Endothelial cell of umbilical vein (primary cell): Measurements from ENCODE around the gene HES6.

ENCODE experiments used
- CTCF ChIP-seq, 2 donors: IDR thresholded peaks; 1 replicate in 1 of 2; 2 replicates in 1 of 2; pipeline ENCODE4 v1.5.1; 2011; ENCODE audit warnings: low read length in 2 of 2, mild to moderate bottlenecking in 2 of 2, moderate library complexity in 2 of 2, control low read depth in 1 of 2, inconsistent platforms in 1 of 2, low read depth in 1 of 2; ENCODE audit not compliant: insufficient read depth in 1 of 2; ENCODE audit errors: extremely low read depth in 1 of 2
- EZH2 ChIP-seq: IDR thresholded peaks from 2 replicates; pipeline ENCODE4 v1.6.1; 2012; ENCODE audit warnings: borderline replicate concordance, low read depth, mild to moderate bottlenecking, moderate library complexity, low read length, inconsistent platforms; ENCODE audit not compliant: severe bottlenecking
- FOS ChIP-seq: IDR thresholded peaks from 2 replicates; pipeline ENCODE4 v1.6.1; 2011; ENCODE audit warnings: mild to moderate bottlenecking, low read length, moderate library complexity, borderline replicate concordance; ENCODE audit not compliant: insufficient read depth
- GATA2 ChIP-seq: IDR thresholded peaks from 2 replicates; pipeline ENCODE4 v1.7.0; 2011; ENCODE audit warnings: low read depth, mild to moderate bottlenecking, moderate library complexity, mixed read lengths, low read length; ENCODE audit not compliant: insufficient read length, insufficient read depth
- JUN ChIP-seq: IDR thresholded peaks from 2 replicates; pipeline ENCODE4 v1.6.1; 2011; ENCODE audit warnings: borderline replicate concordance, low read depth; ENCODE audit not compliant: insufficient read length, insufficient read depth
- MYC ChIP-seq: IDR thresholded peaks from one replicate; pipeline ENCODE4 v1.6.1; 2011; ENCODE audit warnings: mild to moderate bottlenecking, low read depth, low read length
- POLR2A ChIP-seq: IDR thresholded peaks from 2 replicates; pipeline ENCODE4 v1.6.1; 2012; ENCODE audit warnings: low read depth, mild to moderate bottlenecking, control low read depth, low read length
- POLR2AphosphoS5 ChIP-seq: IDR thresholded peaks from 2 replicates; pipeline ENCODE4 v1.6.1; 2012; ENCODE audit warnings: low read depth, mild to moderate bottlenecking, control low read depth, low read length, moderate library complexity; ENCODE audit not compliant: insufficient read depth
- TF ChIP-seq, protein P1 (sequence below): IDR thresholded peaks from 2 replicates; pipeline ENCODE4 v1.6.1; 2011; ENCODE audit not compliant: insufficient read depth, insufficient read length

GRCh38 chr2:238228700-238229099 is 11.1 kb downstream of the HES6 start:
- TF ChIP-seq MYC (no peak), CTCF (IDR thresholded peaks at IDR 0.05; ENCODE audit: extremely low read depth in 1 of 2, insufficient read depth in 1 of 2, low read depth in 1 of 2, low read length in 2 of 2) (no peak), POLR2A (no peak), POLR2AphosphoS5 (no peak), EZH2 (no peak), FOS (no peak), JUN (no peak), GATA2 (no peak)
- TF ChIP-seq, protein P1, sequence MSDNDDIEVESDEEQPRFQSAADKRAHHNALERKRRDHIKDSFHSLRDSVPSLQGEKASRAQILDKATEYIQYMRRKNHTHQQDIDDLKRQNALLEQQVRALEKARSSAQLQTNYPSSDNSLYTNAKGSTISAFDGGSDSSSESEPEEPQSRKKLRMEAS = no peak
